Measurements from ENCODE around the gene SORCS1.

The SORCS1 gene

GRCh38 chr10:106618646-106619045, 545.9 kb downstream of the SORCS1 start:
- Histone ChIP-seq H3K36me3 (ENCODE audit: insufficient read depth, low read length) (no peaks in the 10 kb centered on the region), H3K4me3 (ENCODE audit: low read length) (no peak overlapping the region), H3K27me3 (ENCODE audit: insufficient read depth, low read length) (peaks cover 59% of the 10 kb centered on the region), H3K4me1 (ENCODE audit: insufficient read depth, low read length) (peaks cover 5% of the 10 kb centered on the region; the same call in 1 of the 2 replicates), H3K9me3 (ENCODE audit: insufficient read depth, low read depth, low read length) (no peaks in the 10 kb centered on the region), H3K27ac (ENCODE audit: low read depth, low read length) (no peak overlapping the region), H3K9ac (ENCODE audit: low read depth, low read length) (no peak overlapping the region)
- WGBS: 79% methylated on average over 5 of the region's 5 CpGs

- no peak overlapping the region for H3K4me3 ChIP-seq (ENCODE audit: low read length)
- peaks cover 68% of the 10 kb centered on the region for H3K27me3 ChIP-seq (ENCODE audit: insufficient read depth, low read length)
- H3K36me3 ChIP-seq (ENCODE audit: insufficient read depth, low read length): no peaks in the 10 kb centered on the region
- H3K9me3 ChIP-seq (ENCODE audit: insufficient read depth, low read depth, low read length): no peaks in the 10 kb centered on the region
- peaks cover 5% of the 10 kb centered on the region; the same call in 1 of the 2 replicates for H3K4me1 ChIP-seq (ENCODE audit: insufficient read depth, low read length)
- no peak overlapping the region for H3K27ac ChIP-seq (ENCODE audit: low read depth, low read length)
- no peak overlapping the region for H3K9ac ChIP-seq (ENCODE audit: low read depth, low read length)
- 4% methylated on average over 3 of the region's 3 CpGs for WGBS
Measured at GRCh38 chr10:106615081-106615480, 549.4 kb downstream of the SORCS1 start.

- peaks cover 5% of the 10 kb centered on the region; the same call in 1 of the 2 replicates for H3K4me1 ChIP-seq (ENCODE audit: insufficient read depth, low read length)
- WGBS: 67% methylated on average over 4 of the region's 5 CpGs
- H3K27me3 ChIP-seq (ENCODE audit: insufficient read depth, low read length): peaks cover 61% of the 10 kb centered on the region
- H3K9ac ChIP-seq (ENCODE audit: low read depth, low read length): no peak overlapping the region
- H3K27ac ChIP-seq (ENCODE audit: low read depth, low read length): no peak overlapping the region
- no peak overlapping the region for H3K4me3 ChIP-seq (ENCODE audit: low read length)
- no peaks in the 10 kb centered on the region for H3K9me3 ChIP-seq (ENCODE audit: insufficient read depth, low read depth, low read length)
- H3K36me3 ChIP-seq (ENCODE audit: insufficient read depth, low read length): no peaks in the 10 kb centered on the region
Measured at GRCh38 chr10:106614293-106614692, 550.2 kb downstream of the SORCS1 start.

- H3K4me3 ChIP-seq (ENCODE audit: low read length): no peak overlapping the region
- H3K4me1 ChIP-seq (ENCODE audit: insufficient read depth, low read length): peaks cover 5% of the 10 kb centered on the region; the same call in 1 of the 2 replicates
- H3K36me3 ChIP-seq (ENCODE audit: insufficient read depth, low read length): no peaks in the 10 kb centered on the region
- no peak overlapping the region for H3K27ac ChIP-seq (ENCODE audit: low read depth, low read length)
- 90% methylated on average over 2 of the region's 6 CpGs for WGBS
- H3K27me3 ChIP-seq (ENCODE audit: insufficient read depth, low read length): peaks cover 47% of the 10 kb centered on the region
- no peak overlapping the region for H3K9ac ChIP-seq (ENCODE audit: low read depth, low read length)
- H3K9me3 ChIP-seq (ENCODE audit: insufficient read depth, low read depth, low read length): no peaks in the 10 kb centered on the region
Measured at GRCh38 chr10:106612381-106612780, 552.1 kb downstream of the SORCS1 start.

GRCh38 chr10:106609470-106610266, 554.8 kb downstream of the SORCS1 start:
- Histone ChIP-seq H3K4me1 (ENCODE audit: insufficient read depth, low read length) (peaks cover under 1% of the 10 kb centered on the region; the same call in 1 of the 2 replicates), H3K9ac (ENCODE audit: low read depth, low read length) (no peak overlapping the region), H3K27me3 (ENCODE audit: insufficient read depth, low read length) (peaks cover 20% of the 10 kb centered on the region), H3K36me3 (ENCODE audit: insufficient read depth, low read length) (no peaks in the 10 kb centered on the region), H3K9me3 (ENCODE audit: insufficient read depth, low read depth, low read length) (no peaks in the 10 kb centered on the region), H3K27ac (ENCODE audit: low read depth, low read length) (no peak overlapping the region), H3K4me3 (ENCODE audit: low read length) (no peak overlapping the region)
- WGBS: 64% methylated on average over 3 of the region's 3 CpGs

- H3K27ac ChIP-seq (ENCODE audit: low read depth, low read length): no peak overlapping the region
- WGBS: 100% methylated on average over 1 of the region's 1 CpG
- H3K27me3 ChIP-seq (ENCODE audit: insufficient read depth, low read length): peaks cover 4% of the 10 kb centered on the region; the same call in 1 of the 2 replicates
- H3K4me3 ChIP-seq (ENCODE audit: low read length): no peak overlapping the region
- H3K36me3 ChIP-seq (ENCODE audit: insufficient read depth, low read length): no peaks in the 10 kb centered on the region
- no peak overlapping the region for H3K9ac ChIP-seq (ENCODE audit: low read depth, low read length)
- no peaks in the 10 kb centered on the region for H3K4me1 ChIP-seq (ENCODE audit: insufficient read depth, low read length)
- H3K9me3 ChIP-seq (ENCODE audit: insufficient read depth, low read depth, low read length): no peaks in the 10 kb centered on the region
Measured at GRCh38 chr10:106608066-106608465, 556.4 kb downstream of the SORCS1 start.

- Histone ChIP-seq H3K4me3 (ENCODE audit: low read length) (no peak overlapping the region), H3K4me1 (ENCODE audit: insufficient read depth, low read length) (no peaks in the 10 kb centered on the region), H3K27ac (ENCODE audit: low read depth, low read length) (no peak overlapping the region), H3K36me3 (ENCODE audit: insufficient read depth, low read length) (no peaks in the 10 kb centered on the region), H3K27me3 (ENCODE audit: insufficient read depth, low read length) (no peaks in the 10 kb centered on the region), H3K9me3 (ENCODE audit: insufficient read depth, low read depth, low read length) (no peaks in the 10 kb centered on the region), H3K9ac (ENCODE audit: low read depth, low read length) (no peak overlapping the region)
- whole genome bisulfite sequencing: 90% methylated on average over 4 of the region's 4 CpGs
Measured at GRCh38 chr10:106595281-106595680, 569.2 kb downstream of the SORCS1 start.

GRCh38 chr10:106593876-106594275, 570.6 kb downstream of the SORCS1 start:
- Histone ChIP-seq H3K27me3 (ENCODE audit: insufficient read depth, low read length) (no peaks in the 10 kb centered on the region), H3K9me3 (ENCODE audit: insufficient read depth, low read depth, low read length) (no peaks in the 10 kb centered on the region)
- WGBS: 95% methylated on average over 1 of the region's 1 CpG

GRCh38 chr10:106592396-106592795, 572.1 kb downstream of the SORCS1 start:
- no peak overlapping the region for H3K27ac ChIP-seq (ENCODE audit: low read depth, low read length)
- H3K9me3 ChIP-seq (ENCODE audit: insufficient read depth, low read depth, low read length): no peaks in the 10 kb centered on the region

More at GRCh38 chr10:106593876-106594275, 570.6 kb downstream of the SORCS1 start:
- Histone ChIP-seq H3K36me3 (ENCODE audit: insufficient read depth, low read length) (no peaks in the 10 kb centered on the region), H3K4me1 (ENCODE audit: insufficient read depth, low read length) (no peaks in the 10 kb centered on the region), H3K27ac (ENCODE audit: low read depth, low read length) (no peak overlapping the region), H3K9ac (ENCODE audit: low read depth, low read length) (no peak overlapping the region), H3K4me3 (ENCODE audit: low read length) (no peak overlapping the region)

GRCh38 chr10:106582291-106582690, 582.2 kb downstream of the SORCS1 start:
- H3K9me3 ChIP-seq (ENCODE audit: insufficient read depth, low read depth, low read length): no peaks in the 10 kb centered on the region
- no peak overlapping the region for H3K9ac ChIP-seq (ENCODE audit: low read depth, low read length)
- H3K27ac ChIP-seq (ENCODE audit: low read depth, low read length): no peak overlapping the region
- H3K4me3 ChIP-seq (ENCODE audit: low read length): no peak overlapping the region
- 100% methylated on average over 2 of the region's 2 CpGs for WGBS
- no peaks in the 10 kb centered on the region for H3K27me3 ChIP-seq (ENCODE audit: insufficient read depth, low read length)
- peaks cover 10% of the 10 kb centered on the region; the same call in 1 of the 2 replicates for H3K4me1 ChIP-seq (ENCODE audit: insufficient read depth, low read length)
- no peaks in the 10 kb centered on the region for H3K36me3 ChIP-seq (ENCODE audit: insufficient read depth, low read length)

More at GRCh38 chr10:106592396-106592795, 572.1 kb downstream of the SORCS1 start:
- H3K9ac ChIP-seq (ENCODE audit: low read depth, low read length): no peak overlapping the region
- H3K27me3 ChIP-seq (ENCODE audit: insufficient read depth, low read length): no peaks in the 10 kb centered on the region
- H3K36me3 ChIP-seq (ENCODE audit: insufficient read depth, low read length): no peaks in the 10 kb centered on the region
- no peak overlapping the region for H3K4me3 ChIP-seq (ENCODE audit: low read length)
- H3K4me1 ChIP-seq (ENCODE audit: insufficient read depth, low read length): no peaks in the 10 kb centered on the region

GRCh38 chr10:106577756-106578155, 586.8 kb downstream of the SORCS1 start:
- Histone ChIP-seq H3K4me3 (ENCODE audit: low read length) (no peak overlapping the region), H3K9me3 (ENCODE audit: insufficient read depth, low read depth, low read length) (no peaks in the 10 kb centered on the region), H3K36me3 (ENCODE audit: insufficient read depth, low read length) (no peaks in the 10 kb centered on the region), H3K9ac (ENCODE audit: low read depth, low read length) (no peak overlapping the region), H3K27ac (ENCODE audit: low read depth, low read length) (no peak overlapping the region), H3K27me3 (ENCODE audit: insufficient read depth, low read length) (no peaks in the 10 kb centered on the region), H3K4me1 (ENCODE audit: insufficient read depth, low read length) (peaks cover 26% of the 10 kb centered on the region)
- WGBS: 82% methylated on average over 1 of the region's 2 CpGs
